MM.1S (cell line): ENCODE measurements around the gene PRR14.

ENCODE experiments used
- CTCF ChIP-seq: fragments of 300-600 bp; sonication (generic); IDR thresholded peaks from 2 replicates; pipeline ENCODE4 v1.5.1; 2016; ENCODE audit warnings: antibody characterized with exemption, low read length, mixed read lengths
- EZH2phosphoT487 ChIP-seq: fragments of 300-600 bp; sonication (generic); IDR thresholded peaks from 2 replicates; pipeline ENCODE4 v1.6.1; 2018; ENCODE audit warnings: antibody characterized with exemption, low read length

- no peak for TF ChIP-seq CTCF
- no peak for TF ChIP-seq EZH2phosphoT487
Measured at GRCh38 chr16:30692396-30693064, 41.8 kb downstream of the PRR14 start.
